Muscle layer of duodenum (tissue), 2 donors: ENCODE measurements around the gene WDFY2.

Source experiments
- H3K27ac ChIP-seq: one replicate; pipeline ENCODE4 v1.7.0; 2013; ENCODE audit warnings: mild to moderate bottlenecking, low read length
- H3K27me3 ChIP-seq: one replicate; pipeline ENCODE4 v1.7.0; 2013; ENCODE audit warnings: low read depth, mild to moderate bottlenecking, control low read depth, low read length
- H3K36me3 ChIP-seq, 2 donors: one replicate each; pipeline ENCODE4 v1.7.0; 2013; ENCODE audit warnings: low read length in 2 of 2, control low read depth in 1 of 2, mild to moderate bottlenecking in 1 of 2; ENCODE audit not compliant: insufficient read depth in 2 of 2, control insufficient read depth in 1 of 2
- H3K4me1 ChIP-seq, 2 donors: one replicate each; pipeline ENCODE4 v1.7.0; 2013; ENCODE audit warnings: low read length in 2 of 2, mild to moderate bottlenecking in 2 of 2, control low read depth in 1 of 2, moderate library complexity in 1 of 2; ENCODE audit not compliant: insufficient read depth in 2 of 2, control insufficient read depth in 1 of 2
- H3K4me3 ChIP-seq, 2 donors: one replicate each; pipeline ENCODE4 v1.7.0; 2013; ENCODE audit warnings: low read length in 2 of 2, low read depth in 1 of 2, mild to moderate bottlenecking in 1 of 2
- H3K9me3 ChIP-seq, 2 donors: one replicate each; pipeline ENCODE4 v1.7.0; 2013; ENCODE audit warnings: low read length in 2 of 2, control low read depth in 1 of 2, mild to moderate bottlenecking in 1 of 2; ENCODE audit not compliant: control insufficient read depth in 1 of 2
- donor health status: healthy.

Gene WDFY2

DNA sequence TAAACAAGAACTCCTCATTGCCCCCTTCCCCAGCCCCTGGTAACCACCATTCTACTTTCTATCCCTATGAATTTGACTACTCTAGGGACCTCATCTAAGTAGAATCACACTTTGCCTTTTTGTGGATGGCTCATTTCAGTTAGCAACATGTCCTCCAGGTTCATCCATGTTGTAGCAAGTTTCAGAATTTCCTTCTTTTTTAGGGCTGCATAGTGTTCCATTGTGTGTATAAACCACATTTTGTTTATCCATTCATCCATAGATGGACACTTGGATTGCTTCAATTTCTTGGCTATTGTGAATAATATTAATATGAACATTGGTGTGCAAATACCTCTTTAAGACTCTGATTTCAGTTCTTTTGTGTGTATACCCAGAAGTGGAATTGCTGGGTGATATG lies 224.5 kb downstream of the WDFY2 start:
- H3K4me3 ChIP-seq = no peak overlapping the region
- H3K27ac ChIP-seq = no peak overlapping the region
- H3K9me3 ChIP-seq = no peaks in the 10 kb centered on the region
- H3K4me1 ChIP-seq = no peaks in the 10 kb centered on the region
- H3K27me3 ChIP-seq = no peaks in the 10 kb centered on the region
- H3K36me3 ChIP-seq = no peaks in the 10 kb centered on the region

DNA sequence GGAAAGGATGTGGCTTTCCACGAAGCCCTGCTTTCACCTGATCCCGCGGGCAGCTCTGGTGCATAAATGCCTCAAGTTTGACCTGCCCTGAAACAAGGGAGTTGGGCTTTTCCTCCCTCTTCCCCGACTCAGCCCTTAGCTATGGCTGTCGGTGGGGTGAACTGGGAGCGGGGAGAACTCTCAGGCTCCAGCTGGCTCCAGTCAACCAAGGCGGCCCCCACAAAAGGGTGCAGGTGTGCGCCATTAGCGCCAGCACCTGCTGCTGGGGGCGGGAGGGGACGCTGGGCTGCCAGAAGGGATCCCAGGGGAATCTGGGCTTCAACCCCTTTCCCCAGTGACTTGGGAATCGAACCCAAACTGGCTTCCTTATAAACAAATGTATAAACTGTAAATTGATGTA lies 226.8 kb downstream of the WDFY2 start:
- Histone ChIP-seq H3K27ac (no peak overlapping the region), H3K36me3 (no peaks in the 10 kb centered on the region), H3K4me3 (no peak overlapping the region), H3K9me3 (no peaks in the 10 kb centered on the region), H3K27me3 (no peaks in the 10 kb centered on the region), H3K4me1 (peaks cover 0 to 8% of the 10 kb centered on the region in 2 donors)

DNA sequence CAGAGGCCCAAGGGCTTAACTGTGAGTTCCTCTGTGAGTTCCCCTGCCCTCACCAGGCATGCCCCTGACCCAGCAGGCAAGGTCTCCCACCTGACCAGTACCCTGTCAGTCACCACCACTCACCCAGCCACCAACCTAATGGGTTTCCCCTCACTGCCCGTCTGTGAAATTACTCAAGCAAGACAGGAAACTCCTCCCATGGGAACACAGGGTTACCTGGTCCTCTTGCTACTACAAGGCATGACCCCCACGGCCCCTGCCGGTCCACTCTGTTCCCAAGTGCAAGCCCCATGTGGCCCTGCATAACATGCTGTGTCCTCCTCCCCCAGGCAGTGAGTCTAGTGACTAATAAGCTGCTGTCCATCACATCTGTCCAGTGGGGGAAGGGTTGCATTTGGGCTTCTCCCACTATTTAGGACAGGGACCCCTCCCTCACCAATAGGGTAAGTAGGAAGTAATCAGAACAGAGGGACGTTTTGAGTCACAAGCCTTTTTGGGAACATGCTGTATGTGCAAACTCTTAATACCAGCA lies 227.7 kb downstream of the WDFY2 start:
- Histone ChIP-seq H3K4me3 (no peak overlapping the region), H3K9me3 (no peaks in the 10 kb centered on the region), H3K4me1 (peaks cover 0 to 8% of the 10 kb centered on the region in 2 donors), H3K27ac (no peak overlapping the region), H3K27me3 (no peaks in the 10 kb centered on the region), H3K36me3 (no peaks in the 10 kb centered on the region)

DNA sequence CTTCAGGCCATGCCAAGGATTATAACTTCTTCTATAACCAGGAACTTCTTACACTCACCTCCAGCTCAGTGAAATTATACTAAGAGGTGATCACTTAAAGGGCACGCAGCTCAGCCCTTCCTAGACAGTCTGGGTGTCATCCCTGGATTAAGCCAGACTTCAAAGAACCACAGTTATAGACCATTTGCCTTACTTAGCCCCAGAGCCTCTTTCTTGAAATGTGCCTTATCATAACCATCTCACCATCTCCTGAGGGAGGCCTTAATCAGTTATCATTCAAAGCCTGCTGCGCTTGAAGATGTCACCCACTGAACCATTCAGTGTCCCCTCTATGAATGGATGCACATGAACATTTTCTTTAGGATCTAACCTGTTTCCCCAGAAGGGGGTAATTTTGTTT lies 229.8 kb downstream of the WDFY2 start:
- Histone ChIP-seq H3K36me3 (no peaks in the 10 kb centered on the region), H3K4me3 (no peak overlapping the region), H3K27ac (no peak overlapping the region), H3K27me3 (no peaks in the 10 kb centered on the region), H3K9me3 (no peaks in the 10 kb centered on the region), H3K4me1 (peaks cover 2 to 13% of the 10 kb centered on the region in 2 donors)

DNA sequence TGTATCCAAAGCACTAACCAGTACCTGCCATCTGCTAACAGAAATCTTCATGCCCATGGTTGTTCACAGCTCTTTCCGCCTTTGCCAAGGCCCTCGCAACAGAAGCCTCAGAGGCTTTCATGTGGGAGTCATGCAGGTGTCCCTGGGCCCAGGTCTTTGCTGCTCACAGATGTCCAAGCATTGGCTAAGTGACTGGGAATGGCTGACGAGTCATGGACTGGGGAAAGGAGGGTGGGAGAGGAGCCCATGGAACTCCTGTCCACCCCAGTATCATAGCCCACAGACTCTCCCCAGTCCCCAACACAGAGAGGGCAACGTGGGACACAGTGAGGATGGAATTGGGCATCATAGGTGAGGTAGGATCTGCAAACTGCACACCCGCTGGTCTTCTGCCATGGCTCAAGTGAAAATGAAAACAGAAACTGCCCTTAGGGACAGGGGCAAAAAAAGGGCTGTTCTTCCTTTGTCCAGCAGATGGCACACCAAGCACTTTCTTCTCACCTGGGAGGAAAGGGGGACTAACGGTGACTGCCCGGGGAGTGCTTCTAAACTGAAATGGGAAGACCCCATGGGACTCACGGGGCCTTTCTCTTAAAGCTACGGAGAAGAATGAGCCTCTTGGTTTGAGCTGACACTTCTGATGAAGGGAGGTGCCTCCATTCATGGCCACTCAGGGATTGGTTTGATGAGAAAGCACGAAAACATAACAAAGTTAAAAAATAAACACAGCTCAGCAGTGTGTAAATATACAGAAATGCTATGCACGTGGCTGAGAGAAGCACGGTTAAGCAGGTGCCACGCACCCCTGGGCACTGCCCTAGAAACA lies 230.8 kb downstream of the WDFY2 start:
- H3K4me3 ChIP-seq = peak overlapping the region; percentile 37 to 47
- no peaks in the 10 kb centered on the region for H3K36me3 ChIP-seq
- H3K27ac ChIP-seq = no peak overlapping the region
- H3K9me3 ChIP-seq = no peaks in the 10 kb centered on the region
- no peaks in the 10 kb centered on the region for H3K27me3 ChIP-seq
- peaks cover 3 to 19% of the 10 kb centered on the region in 2 donors for H3K4me1 ChIP-seq

DNA sequence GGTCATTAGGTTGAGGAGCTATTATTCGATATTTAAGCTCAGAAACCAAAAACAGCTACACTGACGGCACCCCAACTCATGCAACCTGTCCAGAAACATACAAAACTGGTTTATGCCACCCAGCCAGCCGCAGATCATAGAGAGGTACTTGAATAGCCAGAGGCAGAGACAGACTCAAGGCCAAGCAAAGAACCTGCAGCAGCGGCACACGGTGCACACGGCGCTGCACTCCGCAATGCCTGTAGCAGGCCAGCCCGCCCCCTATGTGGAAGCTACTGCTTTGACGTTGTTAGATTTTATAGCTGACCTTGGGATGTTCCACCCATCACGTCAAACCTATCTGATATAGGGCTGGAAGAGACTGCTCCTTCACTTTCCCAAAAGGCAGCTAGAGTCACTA lies 231.6 kb downstream of the WDFY2 start:
- H3K4me3 ChIP-seq = peak overlapping the region in 1 of 2 donors; percentile 37
- H3K36me3 ChIP-seq = no peaks in the 10 kb centered on the region
- H3K27me3 ChIP-seq = no peaks in the 10 kb centered on the region
- peaks cover 3 to 19% of the 10 kb centered on the region in 2 donors for H3K4me1 ChIP-seq
- H3K9me3 ChIP-seq = no peaks in the 10 kb centered on the region
- H3K27ac ChIP-seq = no peak overlapping the region

DNA sequence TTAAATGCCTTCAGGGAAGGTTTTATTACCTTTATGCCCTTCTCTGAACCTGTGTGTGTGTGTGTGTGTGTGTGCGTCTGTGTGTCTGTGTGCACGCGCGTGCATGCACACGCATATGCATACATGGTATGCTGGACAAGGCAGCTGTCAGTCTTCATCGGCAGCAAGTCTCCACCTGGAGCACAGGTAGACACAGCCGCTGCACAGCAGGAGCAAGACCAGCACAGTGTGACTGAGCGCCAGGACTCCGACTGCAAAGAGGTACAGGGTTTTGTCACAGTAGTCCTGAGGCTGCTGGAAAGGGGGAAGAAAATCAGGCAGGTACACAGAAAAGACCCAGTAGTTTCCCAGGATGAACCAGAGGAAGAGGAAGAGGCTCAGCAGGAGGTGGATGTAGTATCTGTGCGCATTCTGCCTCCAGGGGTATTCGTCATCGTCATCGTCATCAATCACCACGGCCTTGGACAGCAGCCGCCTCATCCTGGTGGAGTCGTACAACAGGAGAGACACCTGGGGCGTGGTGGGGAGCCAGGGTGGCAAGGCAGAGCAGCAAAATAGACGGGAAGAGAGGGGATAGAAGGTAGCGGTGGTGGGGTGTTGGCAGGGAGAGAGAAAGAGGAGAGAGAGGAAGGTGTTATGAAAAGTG lies 232.5 kb downstream of the WDFY2 start:
- no peaks in the 10 kb centered on the region for H3K9me3 ChIP-seq
- peaks cover 3 to 19% of the 10 kb centered on the region in 2 donors for H3K4me1 ChIP-seq
- no peak overlapping the region for H3K4me3 ChIP-seq
- no peaks in the 10 kb centered on the region for H3K27me3 ChIP-seq
- no peak overlapping the region for H3K27ac ChIP-seq
- no peaks in the 10 kb centered on the region for H3K36me3 ChIP-seq
